ENCODE measurements around the gene ZBTB43. TPM values are rescaled to one million over a fixed set of nuclear protein-coding genes. Genes with fewer than 3 reads are reported as not detected.
"Not testable (repeated sequence)": the region's sequence is repeated elsewhere in the genome, so short reads cannot be mapped to it uniquely, and the experiment has no call there.

ZBTB43 gene
- total RNA-seq, 1 experiment from 2014 or later = 32.4 TPM

GRCh38 chr9:126818482-126818881 is 13.6 kb downstream of the ZBTB43 start:
- Mint-ChIP-seq H3K27ac (ENCODE audit: low read depth, unreplicated experiment) (no peak overlapping the region), H3K36me3 (ENCODE audit: insufficient read depth, unreplicated experiment) (peaks cover 93% of the 10 kb centered on the region), H3K9me3 (ENCODE audit: unreplicated experiment) (peaks cover 16% of the 10 kb centered on the region), H3K4me1 (ENCODE audit: insufficient read depth, unreplicated experiment) (peaks cover 18% of the 10 kb centered on the region), H3K27me3 (ENCODE audit: insufficient read depth, unreplicated experiment) (no peaks in the 10 kb centered on the region), H3K4me3 (ENCODE audit: unreplicated experiment) (no peak overlapping the region)
- ChIA-PET POLR2A (interaction anchor here (1.8 kb wide), 1 partner anchor 9 kb away, joined by 11 read pairs; no protein-coding TSS in a partner anchor), CTCF (interaction anchor here (0.6 kb wide), 1 partner anchor 15 kb away, joined by 3 read pairs; no protein-coding TSS in a partner anchor)
- TF ChIP-seq CTCF (IDR thresholded peaks at IDR 0.05; ENCODE audit: unreplicated experiment) = no peak
- intact Hi-C loops (cut with micrococcal nuclease) = no loop called here
- DNase-seq (ENCODE audit: unreplicated experiment) = no peak
- BruUV-seq (replicated peaks) = no TSS peak

- DNase-seq (ENCODE audit: unreplicated experiment) = no peak
- intact Hi-C loops (cut with micrococcal nuclease) = no loop called here
- ChIA-PET POLR2A (interaction anchor here (1.2 to 2.3 kb wide), 4 partner anchors 10 to 31 kb away, joined by 4 to 11 read pairs (median 7); partner anchors contain the start of gene ZBTB43), CTCF (interaction anchor here (0.8 kb wide), 1 partner anchor 10 kb away, joined by 3 read pairs; no protein-coding TSS in a partner anchor)
- no peak for TF ChIP-seq CTCF (IDR thresholded peaks at IDR 0.05; ENCODE audit: unreplicated experiment)
- no peaks in the 10 kb centered on the region for H3K27me3 Mint-ChIP-seq (ENCODE audit: insufficient read depth, unreplicated experiment)
- H3K36me3 Mint-ChIP-seq (ENCODE audit: insufficient read depth, unreplicated experiment) = peaks cover 91% of the 10 kb centered on the region
- H3K4me1 Mint-ChIP-seq (ENCODE audit: insufficient read depth, unreplicated experiment) = peaks cover 13% of the 10 kb centered on the region
- no TSS peak for BruUV-seq (replicated peaks)
- peaks cover 16% of the 10 kb centered on the region for H3K9me3 Mint-ChIP-seq (ENCODE audit: unreplicated experiment)
- H3K4me3 Mint-ChIP-seq (ENCODE audit: unreplicated experiment) = no peak overlapping the region
- H3K27ac Mint-ChIP-seq (ENCODE audit: low read depth, unreplicated experiment) = no peak overlapping the region
These were observed 14.6 kb downstream of the ZBTB43 start for GRCh38 chr9:126819482-126819881.

GRCh38 chr9:126822278-126822677 is 17.4 kb downstream of the ZBTB43 start:
- no peak overlapping the region for H3K27ac Mint-ChIP-seq (ENCODE audit: low read depth, unreplicated experiment)
- TF ChIP-seq CTCF (IDR thresholded peaks at IDR 0.05; ENCODE audit: unreplicated experiment) = no peak
- peaks cover 6% of the 10 kb centered on the region for H3K9me3 Mint-ChIP-seq (ENCODE audit: unreplicated experiment)
- intact Hi-C loops (cut with micrococcal nuclease) = no loop called here
- no peak for DNase-seq (ENCODE audit: unreplicated experiment)
- no peaks in the 10 kb centered on the region for H3K27me3 Mint-ChIP-seq (ENCODE audit: insufficient read depth, unreplicated experiment)
- no peak overlapping the region for H3K4me3 Mint-ChIP-seq (ENCODE audit: unreplicated experiment)
- ChIA-PET CTCF (interaction anchor here (0.6 to 1.1 kb wide), 3 partner anchors 9 to 22 kb away, joined by 3 read pairs; no protein-coding TSS in a partner anchor), POLR2A (interaction anchor here (0.7 to 0.8 kb wide), 2 partner anchors 16 to 19 kb away, joined by 3 read pairs; no protein-coding TSS in a partner anchor)
- H3K36me3 Mint-ChIP-seq (ENCODE audit: insufficient read depth, unreplicated experiment) = peaks cover 94% of the 10 kb centered on the region
- no TSS peak for BruUV-seq (replicated peaks)
- no peaks in the 10 kb centered on the region for H3K4me1 Mint-ChIP-seq (ENCODE audit: insufficient read depth, unreplicated experiment)

- H3K4me1 Mint-ChIP-seq (ENCODE audit: insufficient read depth, unreplicated experiment) = no peaks in the 10 kb centered on the region
- H3K27me3 Mint-ChIP-seq (ENCODE audit: insufficient read depth, unreplicated experiment) = no peaks in the 10 kb centered on the region
- ChIA-PET CTCF (interaction anchor here (1.1 kb wide), 1 partner anchor 14 kb away, joined by 3 read pairs; no protein-coding TSS in a partner anchor), POLR2A (interaction anchor here (0.6 to 1.3 kb wide), 3 partner anchors 16 to 900 kb away, joined by 3 to 4 read pairs (median 3); no protein-coding TSS in a partner anchor)
- H3K9me3 Mint-ChIP-seq (ENCODE audit: unreplicated experiment) = peaks cover 6% of the 10 kb centered on the region
- intact Hi-C loops (cut with micrococcal nuclease) = no loop called here
- H3K36me3 Mint-ChIP-seq (ENCODE audit: insufficient read depth, unreplicated experiment) = peaks cover 89% of the 10 kb centered on the region
- TF ChIP-seq CTCF (IDR thresholded peaks at IDR 0.05; ENCODE audit: unreplicated experiment) = no peak
- BruUV-seq (replicated peaks) = no TSS peak
- DNase-seq (ENCODE audit: unreplicated experiment) = no peak
- H3K27ac Mint-ChIP-seq (ENCODE audit: low read depth, unreplicated experiment) = no peak overlapping the region
- H3K4me3 Mint-ChIP-seq (ENCODE audit: unreplicated experiment) = no peak overlapping the region
These were observed 18.0 kb downstream of the ZBTB43 start for GRCh38 chr9:126822873-126823272.

GRCh38 chr9:126824052-126824451 is 19.2 kb downstream of the ZBTB43 start:
- intact Hi-C loops (cut with micrococcal nuclease); DNase-seq (ENCODE audit: unreplicated experiment); H3K27ac Mint-ChIP-seq (ENCODE audit: low read depth, unreplicated experiment); BruUV-seq (replicated peaks); H3K27me3 Mint-ChIP-seq (ENCODE audit: insufficient read depth, unreplicated experiment); H3K4me1 Mint-ChIP-seq (ENCODE audit: insufficient read depth, unreplicated experiment); H3K4me3 Mint-ChIP-seq (ENCODE audit: unreplicated experiment); H3K9me3 Mint-ChIP-seq (ENCODE audit: unreplicated experiment): not testable (repeated sequence)
- peaks cover 81% of the 10 kb centered on the region for H3K36me3 Mint-ChIP-seq (ENCODE audit: insufficient read depth, unreplicated experiment)
- ChIA-PET CTCF (interaction anchor here (0.6 to 1.1 kb wide), 2 partner anchors 117 to 158 kb away, joined by 3 read pairs; no protein-coding TSS in a partner anchor), POLR2A (interaction anchor here (1.0 to 1.8 kb wide), 2 partner anchors 15 to 39 kb away, joined by 3 to 5 read pairs; no protein-coding TSS in a partner anchor)
